ENCODE data around the gene DAPK1. TPM values are rescaled to one million over a fixed set of nuclear protein-coding genes. Genes with fewer than 3 reads are reported as not detected.

Gene DAPK1
- polyA plus RNA-seq, 1 experiment, result 0.12 TPM

DNA sequence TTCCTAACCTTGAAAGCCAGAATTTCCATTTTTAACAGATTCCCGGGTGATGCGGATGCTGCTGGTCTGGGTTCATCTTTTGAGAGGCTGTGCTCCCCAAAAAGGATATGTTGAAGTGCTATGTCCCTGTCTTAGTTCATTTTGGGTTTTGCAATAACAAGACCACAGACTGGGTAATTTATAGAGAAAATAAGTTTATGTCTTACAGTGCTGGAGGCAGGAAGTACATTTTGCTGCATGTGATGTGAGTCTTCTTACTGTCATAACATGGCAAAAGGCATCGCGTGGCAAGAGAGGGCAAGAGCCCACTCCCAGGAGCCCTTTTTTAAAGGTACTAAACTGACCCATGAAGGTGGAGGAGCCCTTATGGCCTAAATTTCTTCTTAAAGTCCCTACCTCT, 114.1 kb downstream of the DAPK1 start:
- H3K4me3 ChIP-seq (ENCODE audit: low read depth, low read length), result no peak overlapping the region
- no peaks in the 10 kb centered on the region for H3K9me3 ChIP-seq (ENCODE audit: control insufficient read depth, insufficient read depth, low read length)
- ChIA-PET CTCF (no interaction called here), POLR2A (no interaction called here)
- TF ChIP-seq, protein P1, sequence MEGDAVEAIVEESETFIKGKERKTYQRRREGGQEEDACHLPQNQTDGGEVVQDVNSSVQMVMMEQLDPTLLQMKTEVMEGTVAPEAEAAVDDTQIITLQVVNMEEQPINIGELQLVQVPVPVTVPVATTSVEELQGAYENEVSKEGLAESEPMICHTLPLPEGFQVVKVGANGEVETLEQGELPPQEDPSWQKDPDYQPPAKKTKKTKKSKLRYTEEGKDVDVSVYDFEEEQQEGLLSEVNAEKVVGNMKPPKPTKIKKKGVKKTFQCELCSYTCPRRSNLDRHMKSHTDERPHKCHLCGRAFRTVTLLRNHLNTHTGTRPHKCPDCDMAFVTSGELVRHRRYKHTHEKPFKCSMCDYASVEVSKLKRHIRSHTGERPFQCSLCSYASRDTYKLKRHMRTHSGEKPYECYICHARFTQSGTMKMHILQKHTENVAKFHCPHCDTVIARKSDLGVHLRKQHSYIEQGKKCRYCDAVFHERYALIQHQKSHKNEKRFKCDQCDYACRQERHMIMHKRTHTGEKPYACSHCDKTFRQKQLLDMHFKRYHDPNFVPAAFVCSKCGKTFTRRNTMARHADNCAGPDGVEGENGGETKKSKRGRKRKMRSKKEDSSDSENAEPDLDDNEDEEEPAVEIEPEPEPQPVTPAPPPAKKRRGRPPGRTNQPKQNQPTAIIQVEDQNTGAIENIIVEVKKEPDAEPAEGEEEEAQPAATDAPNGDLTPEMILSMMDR (IDR thresholded peaks at IDR 0.05; ENCODE audit: low read depth, low read length), result no peak
- H3K27me3 ChIP-seq (ENCODE audit: control insufficient read depth, insufficient read depth, low read length), result no peaks in the 10 kb centered on the region
- H3K27ac ChIP-seq (ENCODE audit: low read depth, low read length), result no peak overlapping the region
- no peak for DNase-seq (ENCODE audit: low read depth, low spot score)

DNA sequence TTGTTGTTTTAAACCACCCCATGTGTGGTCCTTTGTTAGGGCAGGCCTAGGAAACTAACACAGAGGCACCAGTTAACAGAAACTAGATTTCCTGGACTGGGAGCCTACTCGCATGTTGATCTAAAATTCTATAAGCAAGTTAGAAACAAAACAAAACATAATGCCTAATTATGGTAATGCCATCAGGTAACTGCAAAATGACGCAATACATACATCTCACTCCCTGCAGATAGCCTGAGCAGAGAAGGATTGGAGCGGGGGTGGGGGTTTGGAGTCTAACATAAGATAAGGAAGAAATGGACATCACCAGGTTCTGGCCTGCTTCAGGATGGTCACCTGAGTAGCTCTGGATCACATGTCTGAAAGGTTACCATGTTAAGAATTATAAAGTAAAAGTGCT, 114.9 kb downstream of the DAPK1 start:
- no peak overlapping the region for H3K4me3 ChIP-seq (ENCODE audit: low read depth, low read length)
- H3K27ac ChIP-seq (ENCODE audit: low read depth, low read length), result no peak overlapping the region
- H3K9me3 ChIP-seq (ENCODE audit: control insufficient read depth, insufficient read depth, low read length), result no peaks in the 10 kb centered on the region
- TF ChIP-seq, protein P1 (IDR thresholded peaks at IDR 0.05; ENCODE audit: low read depth, low read length), result no peak
- ChIA-PET CTCF (no interaction called here), POLR2A (interaction anchor here (0.5 kb wide), 1 partner anchor 10 kb away, joined by 3 read pairs; no protein-coding TSS in a partner anchor)
- DNase-seq (ENCODE audit: low read depth, low spot score), result no peak
- no peaks in the 10 kb centered on the region for H3K27me3 ChIP-seq (ENCODE audit: control insufficient read depth, insufficient read depth, low read length)

DNA sequence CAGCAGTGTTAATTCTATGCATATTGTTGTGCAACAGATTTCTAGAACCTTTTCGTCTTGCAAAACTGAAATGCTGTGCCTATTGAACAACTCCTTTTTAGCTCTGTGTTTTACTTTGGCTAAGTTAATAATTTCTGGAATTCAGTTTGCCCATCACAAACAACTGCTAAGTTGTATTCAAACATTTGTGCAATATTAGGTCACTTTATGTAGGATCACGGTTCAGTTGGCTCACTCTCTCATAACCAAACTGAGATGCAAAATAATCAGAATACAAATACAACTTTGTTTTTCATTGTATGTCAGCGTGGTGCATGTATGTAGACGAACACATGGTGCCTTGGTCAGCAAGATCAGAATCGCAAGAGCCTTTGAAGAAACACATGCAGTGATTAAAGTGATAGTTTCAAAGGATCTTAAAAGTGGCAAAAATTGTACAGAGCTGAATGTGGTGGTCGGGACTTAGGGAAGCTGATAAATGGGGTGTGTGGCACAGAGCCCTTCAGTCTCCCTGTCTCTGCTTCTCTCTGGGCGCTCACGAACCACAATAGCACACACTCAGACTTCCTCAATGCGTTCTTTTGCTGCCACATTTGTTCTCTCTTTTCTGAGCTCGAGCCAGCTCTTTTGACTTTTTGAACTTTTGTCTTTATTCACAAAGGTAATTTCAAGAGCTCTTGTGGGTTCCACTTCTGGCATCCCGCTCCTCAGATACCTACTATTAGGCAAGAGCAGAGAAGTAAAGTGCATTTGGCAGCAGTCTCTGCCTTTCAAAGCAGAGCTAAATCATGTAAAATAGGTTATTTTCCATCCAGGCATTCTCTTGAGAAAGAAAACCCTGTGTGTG, 115.8 kb downstream of the DAPK1 start:
- POLR2A ChIA-PET, result no interaction called here
- CTCF ChIA-PET, result no interaction called here
- no peak overlapping the region for H3K4me3 ChIP-seq (ENCODE audit: low read depth, low read length)

DNA sequence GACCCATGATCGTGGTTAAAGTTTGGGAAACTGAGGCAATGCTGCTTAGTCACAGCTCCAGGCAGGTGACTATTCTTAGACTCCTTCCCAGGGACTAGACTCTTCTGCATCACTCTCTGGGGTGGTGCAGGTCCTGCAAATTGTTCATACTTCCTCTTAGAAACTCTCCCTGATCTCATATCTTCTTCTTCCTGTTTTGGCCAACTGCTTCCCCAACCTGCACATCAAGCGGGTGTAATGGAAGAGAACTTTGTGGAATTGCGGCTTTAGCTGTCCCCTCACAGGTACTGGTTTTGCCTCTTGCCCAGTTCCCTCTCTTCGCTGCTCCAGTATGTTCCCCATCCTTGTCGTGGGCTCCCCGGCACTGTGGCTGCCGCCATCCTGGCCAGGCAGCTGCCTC, 116.7 kb downstream of the DAPK1 start:
- no peak for DNase-seq (ENCODE audit: low read depth, low spot score)
- ChIA-PET CTCF (no interaction called here), POLR2A (no interaction called here)
- TF ChIP-seq, protein P1 (IDR thresholded peaks at IDR 0.05; ENCODE audit: low read depth, low read length), result no peak
- Histone ChIP-seq H3K27me3 (ENCODE audit: control insufficient read depth, insufficient read depth, low read length) (no peaks in the 10 kb centered on the region), H3K4me3 (ENCODE audit: low read depth, low read length) (no peak overlapping the region), H3K27ac (ENCODE audit: low read depth, low read length) (no peak overlapping the region), H3K9me3 (ENCODE audit: control insufficient read depth, insufficient read depth, low read length) (no peaks in the 10 kb centered on the region)

More for the DNA sequence above, 115.8 kb downstream of the DAPK1 start:
- TF ChIP-seq, protein P1 (IDR thresholded peaks at IDR 0.05; ENCODE audit: low read depth, low read length), result no peak
- H3K9me3 ChIP-seq (ENCODE audit: control insufficient read depth, insufficient read depth, low read length), result no peaks in the 10 kb centered on the region
- H3K27me3 ChIP-seq (ENCODE audit: control insufficient read depth, insufficient read depth, low read length), result no peaks in the 10 kb centered on the region
- H3K27ac ChIP-seq (ENCODE audit: low read depth, low read length), result no peak overlapping the region
- no peak for DNase-seq (ENCODE audit: low read depth, low spot score)

DNA sequence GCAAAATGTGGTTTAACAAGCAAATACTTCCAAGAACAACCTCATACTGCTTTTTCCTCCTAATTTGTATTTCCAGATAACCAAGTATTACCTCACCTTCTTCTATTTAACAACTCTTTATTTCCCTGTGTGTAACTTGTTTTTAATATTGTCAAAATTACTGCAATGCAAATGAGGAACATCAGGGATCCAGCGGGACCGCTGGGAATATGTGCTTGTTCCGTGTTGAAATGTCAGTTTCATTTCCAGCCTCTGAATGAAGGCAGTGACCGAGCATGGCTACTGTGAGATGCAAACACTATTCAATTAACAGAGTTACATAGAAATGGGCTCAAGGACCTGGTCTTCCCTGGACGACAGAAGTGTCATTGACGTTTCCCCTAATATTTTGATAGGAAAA, 117.5 kb downstream of the DAPK1 start:
- no peaks in the 10 kb centered on the region for H3K27me3 ChIP-seq (ENCODE audit: control insufficient read depth, insufficient read depth, low read length)
- CTCF ChIA-PET, result no interaction called here

More for the DNA sequence above, 117.5 kb downstream of the DAPK1 start:
- TF ChIP-seq, protein P1 (IDR thresholded peaks at IDR 0.05; ENCODE audit: low read depth, low read length), result no peak
- no peak overlapping the region for H3K4me3 ChIP-seq (ENCODE audit: low read depth, low read length)
- no peak for DNase-seq (ENCODE audit: low read depth, low spot score)
- POLR2A ChIA-PET, result no interaction called here
- no peaks in the 10 kb centered on the region for H3K9me3 ChIP-seq (ENCODE audit: control insufficient read depth, insufficient read depth, low read length)
- no peak overlapping the region for H3K27ac ChIP-seq (ENCODE audit: low read depth, low read length)

Measured in AG04450 (cell line).